ENCODE data around the gene COL8A1. TPM values are rescaled to one million over a fixed set of nuclear protein-coding genes. Genes with fewer than 3 reads are reported as not detected.

Gene COL8A1
- total RNA-seq, 1 donor from 2014 or later = 0.09 TPM

DNA sequence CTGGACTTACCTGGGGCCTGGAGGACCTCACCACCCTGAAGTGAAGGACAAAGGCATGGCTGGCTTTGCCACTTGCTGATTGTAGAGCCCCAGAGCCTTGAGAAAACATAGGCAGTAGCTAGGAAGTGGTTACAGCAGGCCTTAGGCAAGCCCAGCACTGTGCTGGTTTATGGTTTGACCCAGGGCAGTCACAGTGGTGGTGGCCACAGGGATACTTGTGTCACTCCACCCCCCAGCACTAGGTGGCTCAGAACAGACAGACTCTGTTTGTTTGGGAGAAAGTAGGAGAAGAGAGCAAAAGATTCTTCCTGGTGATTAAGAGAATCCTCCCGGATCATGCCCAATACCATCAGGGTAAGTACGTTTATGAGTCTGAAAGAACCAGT, 13.2 kb upstream of the COL8A1 start:
- Mint-ChIP-seq H3K9me3 (no peaks in the 10 kb centered on the region), H3K36me3 (ENCODE audit: low read depth) (no peaks in the 10 kb centered on the region), H3K27ac (no peak overlapping the region), H3K4me1 (no peaks in the 10 kb centered on the region), H3K4me3 (no peak overlapping the region), H3K27me3 (no peaks in the 10 kb centered on the region)
- intact Hi-C loops (cut with micrococcal nuclease) = no loop called here
- ChIA-PET POLR2A (no interaction called here), CTCF (no interaction called here)
- TF ChIP-seq, protein P1, sequence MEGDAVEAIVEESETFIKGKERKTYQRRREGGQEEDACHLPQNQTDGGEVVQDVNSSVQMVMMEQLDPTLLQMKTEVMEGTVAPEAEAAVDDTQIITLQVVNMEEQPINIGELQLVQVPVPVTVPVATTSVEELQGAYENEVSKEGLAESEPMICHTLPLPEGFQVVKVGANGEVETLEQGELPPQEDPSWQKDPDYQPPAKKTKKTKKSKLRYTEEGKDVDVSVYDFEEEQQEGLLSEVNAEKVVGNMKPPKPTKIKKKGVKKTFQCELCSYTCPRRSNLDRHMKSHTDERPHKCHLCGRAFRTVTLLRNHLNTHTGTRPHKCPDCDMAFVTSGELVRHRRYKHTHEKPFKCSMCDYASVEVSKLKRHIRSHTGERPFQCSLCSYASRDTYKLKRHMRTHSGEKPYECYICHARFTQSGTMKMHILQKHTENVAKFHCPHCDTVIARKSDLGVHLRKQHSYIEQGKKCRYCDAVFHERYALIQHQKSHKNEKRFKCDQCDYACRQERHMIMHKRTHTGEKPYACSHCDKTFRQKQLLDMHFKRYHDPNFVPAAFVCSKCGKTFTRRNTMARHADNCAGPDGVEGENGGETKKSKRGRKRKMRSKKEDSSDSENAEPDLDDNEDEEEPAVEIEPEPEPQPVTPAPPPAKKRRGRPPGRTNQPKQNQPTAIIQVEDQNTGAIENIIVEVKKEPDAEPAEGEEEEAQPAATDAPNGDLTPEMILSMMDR (IDR thresholded peaks at IDR 0.05) = no peak
- no peak for DNase-seq
- no peak for ATAC-seq (ENCODE audit: low read depth)

DNA sequence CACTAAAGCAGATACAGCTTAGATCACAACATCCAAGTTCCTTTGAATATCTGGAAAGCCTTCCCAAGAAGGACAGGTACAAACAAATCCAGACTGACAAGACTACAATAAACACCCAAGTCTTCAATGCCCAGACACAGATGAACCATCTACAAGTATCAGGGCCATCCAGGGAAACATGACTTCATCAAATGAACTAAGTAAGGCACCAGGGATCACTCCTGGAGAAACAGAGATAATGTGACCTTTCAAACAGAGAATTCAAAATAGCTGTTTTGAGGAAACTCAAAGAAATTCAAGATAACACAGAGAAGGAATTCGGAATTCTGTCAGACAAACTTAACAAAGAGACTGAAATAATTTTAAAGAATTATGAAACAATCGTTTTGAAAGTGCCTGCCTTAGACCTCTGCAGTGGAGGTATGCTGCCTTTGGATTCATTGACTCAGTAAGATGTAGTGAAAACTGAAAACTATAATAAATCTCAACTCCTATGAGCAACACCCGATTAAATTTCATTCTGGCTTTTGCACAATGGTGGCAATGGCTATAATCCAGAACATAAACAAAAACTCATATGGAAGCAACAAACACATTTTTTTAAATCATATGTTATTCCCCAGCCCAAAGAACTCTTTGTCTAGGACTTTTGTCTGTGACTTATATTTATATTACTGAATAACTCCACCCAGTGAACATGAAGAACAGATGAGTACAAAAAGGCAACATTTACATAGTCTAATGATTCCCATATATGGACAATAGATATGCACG, 12.6 kb upstream of the COL8A1 start:
- POLR2A ChIA-PET = no interaction called here
- no peaks in the 10 kb centered on the region for H3K4me1 Mint-ChIP-seq
- CTCF ChIA-PET = no interaction called here
- no peaks in the 10 kb centered on the region for H3K36me3 Mint-ChIP-seq (ENCODE audit: low read depth)
- no peak overlapping the region for H3K27ac Mint-ChIP-seq
- DNase-seq = no peak
- no peak for ATAC-seq (ENCODE audit: low read depth)
- no peak overlapping the region for H3K4me3 Mint-ChIP-seq
- TF ChIP-seq, protein P1 (IDR thresholded peaks at IDR 0.05) = no peak
- H3K9me3 Mint-ChIP-seq = no peaks in the 10 kb centered on the region
- intact Hi-C loops (cut with micrococcal nuclease) = no loop called here
- H3K27me3 Mint-ChIP-seq = no peaks in the 10 kb centered on the region

DNA sequence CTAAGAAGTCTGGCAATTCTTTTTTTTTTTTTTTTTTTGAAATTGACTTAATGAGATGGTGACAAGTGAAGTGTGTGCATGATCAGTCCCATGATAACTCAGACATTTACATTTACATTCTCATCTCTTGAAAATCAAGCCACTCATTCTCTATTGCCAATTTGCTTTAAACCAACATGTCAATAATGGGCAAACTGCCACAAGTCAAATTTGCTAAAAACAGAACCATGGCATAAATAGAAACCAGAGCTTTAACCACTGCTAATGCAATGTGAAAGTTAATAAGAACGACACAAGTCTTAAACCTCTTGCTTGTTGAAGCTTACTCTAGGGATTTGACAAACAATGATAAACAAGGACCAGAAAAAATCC, 12.0 kb upstream of the COL8A1 start:
- Mint-ChIP-seq H3K4me1 (no peaks in the 10 kb centered on the region), H3K9me3 (no peaks in the 10 kb centered on the region), H3K27ac (no peak overlapping the region), H3K36me3 (ENCODE audit: low read depth) (no peaks in the 10 kb centered on the region), H3K27me3 (no peaks in the 10 kb centered on the region), H3K4me3 (no peak overlapping the region)
- TF ChIP-seq, protein P1 (IDR thresholded peaks at IDR 0.05) = no peak
- CTCF ChIA-PET = no interaction called here
- DNase-seq (no peak), ATAC-seq (ENCODE audit: low read depth) (no peak)
- intact Hi-C loops (cut with micrococcal nuclease) = no loop called here
- POLR2A ChIA-PET = no interaction called here

DNA sequence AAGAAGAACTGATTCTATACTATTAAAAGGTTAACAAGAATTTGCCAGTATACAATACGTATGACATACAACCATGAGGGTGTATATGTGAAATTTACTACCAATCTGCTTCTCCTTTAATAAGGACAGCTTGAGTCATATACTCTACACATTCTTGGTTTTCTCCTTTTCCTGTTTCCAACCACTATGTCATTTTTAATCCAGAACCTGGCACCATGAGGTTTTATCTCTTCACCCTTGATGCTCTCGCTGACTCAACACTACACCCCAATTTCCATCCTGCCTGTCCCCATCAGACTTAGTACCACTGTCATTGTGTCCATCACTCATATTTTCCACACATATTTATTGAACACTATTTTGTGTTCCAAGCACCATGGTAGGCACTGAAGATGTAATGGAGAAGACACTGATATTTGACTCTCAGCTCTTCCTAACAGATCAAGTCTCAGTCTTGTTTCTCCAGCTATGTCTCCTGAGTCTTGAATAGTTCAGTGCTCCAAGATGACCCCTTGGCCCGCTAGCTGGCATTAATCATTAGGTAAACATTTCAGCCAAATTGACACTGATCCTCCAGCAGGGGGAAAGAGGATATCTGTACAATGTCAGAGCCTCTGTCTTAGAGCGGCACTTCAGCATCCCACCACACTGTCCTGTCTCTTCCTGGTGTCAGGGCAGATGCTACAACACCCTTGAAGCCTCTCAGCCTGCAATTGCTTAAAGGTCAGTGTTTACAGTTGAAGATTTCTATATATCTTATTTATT, 11.2 kb upstream of the COL8A1 start:
- intact Hi-C loops (cut with micrococcal nuclease) = no loop called here
- CTCF ChIA-PET = no interaction called here
- Mint-ChIP-seq H3K27me3 (no peaks in the 10 kb centered on the region), H3K27ac (no peak overlapping the region), H3K36me3 (ENCODE audit: low read depth) (no peaks in the 10 kb centered on the region), H3K4me3 (no peak overlapping the region), H3K4me1 (no peaks in the 10 kb centered on the region), H3K9me3 (no peaks in the 10 kb centered on the region)
- TF ChIP-seq, protein P1 (IDR thresholded peaks at IDR 0.05) = no peak
- DNase-seq (no peak), ATAC-seq (ENCODE audit: low read depth) (no peak)
- POLR2A ChIA-PET = no interaction called here

DNA sequence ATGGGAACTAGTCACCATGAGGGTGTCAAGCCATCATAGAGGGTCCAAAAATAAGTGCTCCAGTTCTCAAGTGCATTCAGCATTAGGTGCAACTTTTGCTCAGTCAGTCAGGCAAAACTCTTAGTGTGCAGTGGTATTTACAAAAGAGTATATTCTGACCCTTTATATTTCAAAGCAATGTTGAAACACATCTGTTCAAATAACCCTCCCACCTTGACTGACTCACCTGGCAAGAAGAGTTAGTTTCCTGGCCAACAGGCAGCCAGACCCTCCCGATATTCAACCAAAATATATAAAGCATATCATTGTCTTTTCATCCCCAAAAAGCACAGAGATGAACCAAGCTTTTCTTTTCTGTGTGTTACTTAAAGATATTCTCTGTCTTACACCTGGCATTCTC, 7.6 kb upstream of the COL8A1 start:
- ChIA-PET CTCF (no interaction called here), POLR2A (no interaction called here)
- ATAC-seq (ENCODE audit: low read depth) = no peak
- Mint-ChIP-seq H3K4me3 (no peak overlapping the region), H3K4me1 (no peaks in the 10 kb centered on the region), H3K27me3 (peaks cover 9% of the 10 kb centered on the region), H3K9me3 (no peaks in the 10 kb centered on the region), H3K27ac (no peak overlapping the region), H3K36me3 (ENCODE audit: low read depth) (no peaks in the 10 kb centered on the region)
- intact Hi-C loops (cut with micrococcal nuclease) = no loop called here
- no peak for DNase-seq
- TF ChIP-seq, protein P1 (IDR thresholded peaks at IDR 0.05) = no peak

All from activated B cell treated with CpG ODN at 0.5 μM for 24 hours (primary cell).